ENCODE results near the gene FAM200B.

FAM200B gene

DNA sequence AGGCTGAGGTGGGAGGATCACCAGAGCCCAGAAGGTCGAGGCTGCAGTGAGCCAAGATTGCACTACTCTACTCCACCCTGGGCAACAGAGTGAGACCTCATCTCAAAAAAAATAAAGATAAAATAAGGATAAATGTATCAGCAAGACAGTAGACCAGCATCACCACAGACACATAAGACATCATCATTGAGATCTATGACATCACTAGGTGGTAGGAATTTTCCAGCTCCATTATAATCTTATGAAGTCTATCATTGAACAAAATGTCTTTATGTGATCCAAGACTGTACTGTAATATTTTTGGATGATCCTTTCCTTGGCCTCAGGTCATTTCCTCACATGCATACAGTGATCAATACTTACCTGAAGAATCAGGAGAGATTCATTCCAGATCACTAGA, 8.3 kb upstream of the FAM200B start:
- no peak overlapping the region for H3K9ac ChIP-seq (ENCODE audit: low read depth, low read length, poor library complexity, severe bottlenecking)
- H3K9me2 ChIP-seq (replicated peaks; ENCODE audit: low read depth, low read length), result no peaks in the 10 kb centered on the region
- H3F3A ChIP-seq (ENCODE audit: low read depth), result peaks cover 27% of the 10 kb centered on the region
- peaks cover 3% of the 10 kb centered on the region for H4K20me1 ChIP-seq (ENCODE audit: insufficient read depth, low read length, poor library complexity, severe bottlenecking)
- H3K4me3 ChIP-seq (ENCODE audit: low read length, poor library complexity, severe bottlenecking), result no peak overlapping the region
- H3K36me3 ChIP-seq (ENCODE audit: insufficient read depth, low read length), result no peaks in the 10 kb centered on the region
- H3K4me1 ChIP-seq (ENCODE audit: insufficient read depth, low read length, poor library complexity, severe bottlenecking), result peaks cover 77% of the 10 kb centered on the region
- H2AFZ ChIP-seq (ENCODE audit: low read length), result no peak overlapping the region
- peak overlapping the region; percentile 35 for H3K4me2 ChIP-seq (ENCODE audit: low read depth, low read length, poor library complexity, severe bottlenecking)
- H3K9me3 ChIP-seq (ENCODE audit: insufficient read depth, low read depth, low read length), result no peaks in the 10 kb centered on the region
- peaks cover 64% of the 10 kb centered on the region for H3K79me2 ChIP-seq (ENCODE audit: insufficient read depth, low read length)
- H3K27me3 ChIP-seq (ENCODE audit: insufficient read depth, low read length, poor library complexity, severe bottlenecking), result no peaks in the 10 kb centered on the region
- TF ChIP-seq, protein P1, sequence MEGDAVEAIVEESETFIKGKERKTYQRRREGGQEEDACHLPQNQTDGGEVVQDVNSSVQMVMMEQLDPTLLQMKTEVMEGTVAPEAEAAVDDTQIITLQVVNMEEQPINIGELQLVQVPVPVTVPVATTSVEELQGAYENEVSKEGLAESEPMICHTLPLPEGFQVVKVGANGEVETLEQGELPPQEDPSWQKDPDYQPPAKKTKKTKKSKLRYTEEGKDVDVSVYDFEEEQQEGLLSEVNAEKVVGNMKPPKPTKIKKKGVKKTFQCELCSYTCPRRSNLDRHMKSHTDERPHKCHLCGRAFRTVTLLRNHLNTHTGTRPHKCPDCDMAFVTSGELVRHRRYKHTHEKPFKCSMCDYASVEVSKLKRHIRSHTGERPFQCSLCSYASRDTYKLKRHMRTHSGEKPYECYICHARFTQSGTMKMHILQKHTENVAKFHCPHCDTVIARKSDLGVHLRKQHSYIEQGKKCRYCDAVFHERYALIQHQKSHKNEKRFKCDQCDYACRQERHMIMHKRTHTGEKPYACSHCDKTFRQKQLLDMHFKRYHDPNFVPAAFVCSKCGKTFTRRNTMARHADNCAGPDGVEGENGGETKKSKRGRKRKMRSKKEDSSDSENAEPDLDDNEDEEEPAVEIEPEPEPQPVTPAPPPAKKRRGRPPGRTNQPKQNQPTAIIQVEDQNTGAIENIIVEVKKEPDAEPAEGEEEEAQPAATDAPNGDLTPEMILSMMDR (conservative IDR thresholded peaks at IDR 0.05; ENCODE audit: low read length), result no peak
- no peak for TF ChIP-seq EZH2phosphoT487 (IDR thresholded peaks at IDR 0.05; ENCODE audit: borderline replicate concordance)

DNA sequence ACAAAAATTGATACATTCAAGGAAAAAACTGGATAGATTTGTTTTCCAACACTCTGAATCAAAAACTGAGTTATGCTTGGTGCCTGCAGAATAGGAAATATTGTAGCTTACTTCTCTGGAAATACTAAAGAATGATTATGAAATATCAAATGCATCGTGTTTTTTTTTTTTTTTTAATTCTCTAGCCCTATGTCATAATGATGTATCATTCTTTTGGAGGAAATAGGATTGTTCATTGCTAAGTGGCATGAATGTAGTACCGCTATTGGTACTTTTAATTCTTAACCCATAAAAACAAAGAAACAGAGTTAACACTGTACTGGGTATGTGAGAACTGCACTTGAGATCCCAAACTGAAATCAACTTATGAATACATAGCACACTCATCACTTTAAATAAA, 7.6 kb upstream of the FAM200B start:
- TF ChIP-seq, protein P1 (conservative IDR thresholded peaks at IDR 0.05; ENCODE audit: low read length), result no peak
- TF ChIP-seq EZH2phosphoT487 (IDR thresholded peaks at IDR 0.05; ENCODE audit: borderline replicate concordance), result no peak
- peak overlapping the region; percentile 35 for H3K4me2 ChIP-seq (ENCODE audit: low read depth, low read length, poor library complexity, severe bottlenecking)
- H3K4me1 ChIP-seq (ENCODE audit: insufficient read depth, low read length, poor library complexity, severe bottlenecking), result peaks cover 74% of the 10 kb centered on the region
- no peaks in the 10 kb centered on the region for H3K27me3 ChIP-seq (ENCODE audit: insufficient read depth, low read length, poor library complexity, severe bottlenecking)
- peaks cover 27% of the 10 kb centered on the region for H3F3A ChIP-seq (ENCODE audit: low read depth)
- H3K79me2 ChIP-seq (ENCODE audit: insufficient read depth, low read length), result peaks cover 71% of the 10 kb centered on the region
- H4K20me1 ChIP-seq (ENCODE audit: insufficient read depth, low read length, poor library complexity, severe bottlenecking), result peaks cover 3% of the 10 kb centered on the region
- H2AFZ ChIP-seq (ENCODE audit: low read length), result no peak overlapping the region
- peak overlapping the region; percentile 28 for H3K9ac ChIP-seq (ENCODE audit: low read depth, low read length, poor library complexity, severe bottlenecking)
- H3K9me2 ChIP-seq (replicated peaks; ENCODE audit: low read depth, low read length), result no peaks in the 10 kb centered on the region
- H3K4me3 ChIP-seq (ENCODE audit: low read length, poor library complexity, severe bottlenecking), result no peak overlapping the region
- H3K9me3 ChIP-seq (ENCODE audit: insufficient read depth, low read depth, low read length), result no peaks in the 10 kb centered on the region
- no peaks in the 10 kb centered on the region for H3K36me3 ChIP-seq (ENCODE audit: insufficient read depth, low read length)

DNA sequence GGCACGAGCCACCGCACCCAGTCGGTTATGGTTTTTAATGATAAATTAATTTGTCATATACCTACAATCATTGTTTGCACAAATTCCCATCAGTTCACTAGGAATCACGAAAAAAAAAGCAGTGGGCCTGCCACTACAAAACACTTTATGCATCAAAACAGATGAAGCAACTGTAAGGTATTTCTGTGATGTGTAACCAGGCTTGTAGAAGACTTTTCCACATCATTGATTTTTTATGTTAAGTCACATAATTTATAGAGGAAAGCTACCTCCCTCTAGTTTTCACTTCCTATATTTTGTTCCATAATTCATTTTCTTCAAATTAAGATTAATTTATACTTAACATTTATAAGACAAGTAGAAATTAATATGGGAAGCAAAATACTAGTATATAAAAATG, 6.7 kb upstream of the FAM200B start:
- H3K4me3 ChIP-seq (ENCODE audit: low read length, poor library complexity, severe bottlenecking), result peak overlapping the region; percentile 96
- no peaks in the 10 kb centered on the region for H3K36me3 ChIP-seq (ENCODE audit: insufficient read depth, low read length)
- H3F3A ChIP-seq (ENCODE audit: low read depth), result peaks cover 25% of the 10 kb centered on the region
- H3K9ac ChIP-seq (ENCODE audit: low read depth, low read length, poor library complexity, severe bottlenecking), result peak overlapping the region; percentile 28
- peaks cover 3% of the 10 kb centered on the region for H4K20me1 ChIP-seq (ENCODE audit: insufficient read depth, low read length, poor library complexity, severe bottlenecking)
- H3K9me3 ChIP-seq (ENCODE audit: insufficient read depth, low read depth, low read length), result no peaks in the 10 kb centered on the region
- no peaks in the 10 kb centered on the region for H3K27me3 ChIP-seq (ENCODE audit: insufficient read depth, low read length, poor library complexity, severe bottlenecking)
- H3K79me2 ChIP-seq (ENCODE audit: insufficient read depth, low read length), result peaks cover 80% of the 10 kb centered on the region
- TF ChIP-seq EZH2phosphoT487 (IDR thresholded peaks at IDR 0.05; ENCODE audit: borderline replicate concordance), result no peak
- TF ChIP-seq, protein P1 (conservative IDR thresholded peaks at IDR 0.05; ENCODE audit: low read length), result no peak
- no peak overlapping the region for H2AFZ ChIP-seq (ENCODE audit: low read length)
- H3K4me2 ChIP-seq (ENCODE audit: low read depth, low read length, poor library complexity, severe bottlenecking), result peak overlapping the region; percentile 97
- H3K4me1 ChIP-seq (ENCODE audit: insufficient read depth, low read length, poor library complexity, severe bottlenecking), result peaks cover 74% of the 10 kb centered on the region
- no peaks in the 10 kb centered on the region for H3K9me2 ChIP-seq (replicated peaks; ENCODE audit: low read depth, low read length)

All from Loucy (cell line).